HUES48 (cell line): ENCODE results near the gene SOCS1.
A peak's percentile ranks its signal among the peaks of the same experiment; 100 is the strongest.
"Not testable (repeated sequence)": the region's sequence is repeated elsewhere in the genome, so short reads cannot be mapped to it uniquely, and the experiment has no call there.

ENCODE experiments used
- H3K27ac ChIP-seq: one replicate; pipeline ENCODE4 v1.7.0; 2013; ENCODE audit warnings: low read depth, low read length, inconsistent platforms
- H3K27me3 ChIP-seq: 2 replicates; pipeline ENCODE4 v1.6.1; 2013; ENCODE audit warnings: mild to moderate bottlenecking, low read length; ENCODE audit not compliant: control insufficient read depth, insufficient read depth
- H3K36me3 ChIP-seq: 2 replicates; pipeline ENCODE4 v1.6.1; 2013; ENCODE audit warnings: low read length; ENCODE audit not compliant: control insufficient read depth, insufficient read depth
- H3K4me1 ChIP-seq: 2 replicates; pipeline ENCODE4 v1.6.1; 2013; ENCODE audit warnings: mild to moderate bottlenecking, low read length; ENCODE audit not compliant: control insufficient read depth, insufficient read depth
- H3K4me3 ChIP-seq: 2 replicates; pipeline ENCODE4 v1.5.1; 2013; ENCODE audit warnings: mild to moderate bottlenecking, low read depth, low read length
- H3K9ac ChIP-seq: 2 replicates; pipeline ENCODE4 v1.6.1; 2013; ENCODE audit warnings: mild to moderate bottlenecking, low read depth, low read length, moderate library complexity
- H3K9me3 ChIP-seq: 2 replicates; pipeline ENCODE4 v1.6.1; 2013; ENCODE audit warnings: low read length; ENCODE audit not compliant: control insufficient read depth, insufficient read depth

SOCS1 gene, protein sequence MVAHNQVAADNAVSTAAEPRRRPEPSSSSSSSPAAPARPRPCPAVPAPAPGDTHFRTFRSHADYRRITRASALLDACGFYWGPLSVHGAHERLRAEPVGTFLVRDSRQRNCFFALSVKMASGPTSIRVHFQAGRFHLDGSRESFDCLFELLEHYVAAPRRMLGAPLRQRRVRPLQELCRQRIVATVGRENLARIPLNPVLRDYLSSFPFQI

DNA sequence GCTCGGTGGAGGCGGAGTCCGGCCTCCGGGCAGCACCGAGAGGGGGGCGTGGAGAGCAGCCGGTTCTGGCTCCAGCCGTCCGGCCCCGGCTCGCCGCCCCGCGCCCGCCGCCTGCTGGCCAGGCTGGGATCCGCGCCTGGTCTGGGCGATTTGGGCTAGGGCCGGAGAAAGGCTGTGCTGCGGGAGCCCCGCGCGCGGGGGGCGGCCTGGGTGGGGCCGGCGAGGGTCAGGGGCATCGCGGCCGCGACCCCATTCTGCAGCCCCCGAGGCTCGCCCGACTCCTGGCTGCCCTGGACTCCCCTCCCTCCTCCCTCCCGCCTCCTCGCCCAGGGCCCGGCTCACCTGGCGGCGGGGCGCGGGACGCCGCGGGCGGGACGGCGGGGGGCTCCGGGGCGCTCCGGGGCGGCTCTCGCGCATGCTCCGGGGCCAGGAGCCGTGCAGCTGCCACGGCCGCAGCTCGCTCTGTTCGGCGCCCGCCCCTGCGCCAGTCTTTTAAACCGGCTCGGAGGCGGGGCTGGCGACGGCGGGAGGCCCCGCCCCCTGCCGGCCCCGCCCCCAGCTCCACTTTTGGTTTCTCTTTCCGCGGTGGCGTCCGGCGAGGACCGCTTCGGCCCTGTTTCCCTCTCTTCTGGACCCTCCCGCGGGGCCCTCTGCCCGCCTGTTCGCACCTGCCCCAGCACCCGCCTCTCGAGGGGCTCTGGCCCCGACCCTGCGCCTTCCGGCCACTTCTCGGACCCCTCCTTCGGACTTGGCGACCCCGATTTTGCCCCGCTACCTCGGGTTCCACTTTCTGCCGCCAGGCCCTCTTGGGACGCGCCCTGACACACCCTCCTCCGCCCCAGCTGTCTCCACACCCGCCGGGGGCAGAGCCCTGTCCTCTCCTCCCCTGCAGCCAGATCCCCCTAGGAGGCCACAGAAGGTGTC lies at the start of gene SOCS1:
Gene SOCS1, minus strand, starts transcription at position 468 of the 924 bp plus-strand sequence. CDS start 726 bp downstream, outside the sequence.
- peaks cover 4% of the 10 kb centered on the region; the same call in 1 of the 2 replicates for H3K27me3 ChIP-seq
- H3K4me3 ChIP-seq = peak within 1 kb of the TSS; percentile 67
- peak within 1 kb of the TSS; percentile 76 for H3K27ac ChIP-seq
- no peaks in the 10 kb centered on the region for H3K9me3 ChIP-seq
- H3K4me1 ChIP-seq = peaks cover 12% of the 10 kb centered on the region
- H3K36me3 ChIP-seq = peaks cover 12% of the 10 kb centered on the region
- H3K9ac ChIP-seq = peak within 1 kb of the TSS; percentile 56

DNA sequence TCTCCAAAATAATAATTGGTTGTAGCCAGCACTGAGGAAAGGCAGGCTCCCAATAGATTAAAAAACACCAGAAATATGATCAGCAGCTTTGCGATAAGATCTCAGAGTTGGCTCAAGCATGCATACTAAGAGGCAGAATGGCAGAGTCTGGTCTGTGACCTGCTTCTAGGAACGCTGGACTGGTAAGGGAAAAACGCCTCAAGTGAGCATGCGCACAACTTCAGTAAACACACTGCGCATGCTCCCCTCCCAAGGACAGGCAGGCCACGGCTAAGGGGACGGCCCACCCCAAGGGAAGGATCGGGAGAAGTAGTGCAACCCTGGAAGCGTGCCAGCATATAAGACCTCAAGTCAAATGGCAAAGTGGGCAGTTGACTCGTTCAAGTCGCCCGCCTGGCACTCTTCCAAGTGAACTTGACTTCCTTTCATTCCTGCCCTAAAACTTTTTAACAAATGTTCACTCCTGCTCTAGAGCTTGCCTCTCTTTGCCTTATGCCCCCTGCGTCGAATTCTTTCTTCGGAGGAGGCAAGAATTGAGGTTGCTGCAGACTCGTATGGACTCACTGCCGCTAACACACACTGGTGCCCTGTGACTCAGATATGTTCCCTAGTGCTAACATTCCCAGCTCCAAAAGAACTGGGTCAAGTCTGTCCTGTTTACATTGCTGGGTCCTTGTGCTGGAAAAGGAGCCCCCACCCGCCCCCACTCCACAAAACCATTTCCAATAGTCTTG lies 47.6 kb upstream of the SOCS1 start:
- no peak overlapping the region for H3K4me3 ChIP-seq
- no peaks in the 10 kb centered on the region for H3K9me3 ChIP-seq
- peaks cover 4% of the 10 kb centered on the region; the same call in 1 of the 2 replicates for H3K4me1 ChIP-seq
- H3K36me3 ChIP-seq = no peaks in the 10 kb centered on the region
- H3K27ac ChIP-seq = no peak overlapping the region
- H3K27me3 ChIP-seq = no peaks in the 10 kb centered on the region
- no peak overlapping the region for H3K9ac ChIP-seq

DNA sequence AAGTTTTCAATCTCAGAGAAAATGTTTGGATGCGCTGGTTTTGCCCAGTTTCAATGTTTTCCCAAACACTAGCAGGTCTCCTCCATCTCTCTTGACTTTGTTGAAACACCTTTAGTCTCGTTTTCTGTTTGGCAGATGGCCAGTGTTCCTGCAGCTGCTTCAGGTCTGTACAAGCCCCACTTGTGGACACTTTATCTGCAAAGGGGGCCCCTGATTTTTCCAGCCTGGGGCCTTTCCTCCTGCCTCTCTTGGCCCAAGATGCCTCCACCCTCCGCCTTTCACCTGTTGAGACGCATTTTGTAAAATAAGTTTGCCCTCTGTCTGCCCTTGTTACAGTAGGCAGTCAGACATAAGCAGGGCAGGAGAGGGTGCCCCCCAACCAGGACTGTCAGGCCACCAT lies 47.0 kb upstream of the SOCS1 start:
- Histone ChIP-seq H3K9ac (no peak overlapping the region), H3K4me3 (no peak overlapping the region), H3K27me3 (no peaks in the 10 kb centered on the region), H3K27ac (no peak overlapping the region), H3K36me3 (no peaks in the 10 kb centered on the region), H3K9me3 (no peaks in the 10 kb centered on the region), H3K4me1 (0 out of 2 replicates have a peak, but pooled peaks cover 7% of the 10 kb centered on the region)

DNA sequence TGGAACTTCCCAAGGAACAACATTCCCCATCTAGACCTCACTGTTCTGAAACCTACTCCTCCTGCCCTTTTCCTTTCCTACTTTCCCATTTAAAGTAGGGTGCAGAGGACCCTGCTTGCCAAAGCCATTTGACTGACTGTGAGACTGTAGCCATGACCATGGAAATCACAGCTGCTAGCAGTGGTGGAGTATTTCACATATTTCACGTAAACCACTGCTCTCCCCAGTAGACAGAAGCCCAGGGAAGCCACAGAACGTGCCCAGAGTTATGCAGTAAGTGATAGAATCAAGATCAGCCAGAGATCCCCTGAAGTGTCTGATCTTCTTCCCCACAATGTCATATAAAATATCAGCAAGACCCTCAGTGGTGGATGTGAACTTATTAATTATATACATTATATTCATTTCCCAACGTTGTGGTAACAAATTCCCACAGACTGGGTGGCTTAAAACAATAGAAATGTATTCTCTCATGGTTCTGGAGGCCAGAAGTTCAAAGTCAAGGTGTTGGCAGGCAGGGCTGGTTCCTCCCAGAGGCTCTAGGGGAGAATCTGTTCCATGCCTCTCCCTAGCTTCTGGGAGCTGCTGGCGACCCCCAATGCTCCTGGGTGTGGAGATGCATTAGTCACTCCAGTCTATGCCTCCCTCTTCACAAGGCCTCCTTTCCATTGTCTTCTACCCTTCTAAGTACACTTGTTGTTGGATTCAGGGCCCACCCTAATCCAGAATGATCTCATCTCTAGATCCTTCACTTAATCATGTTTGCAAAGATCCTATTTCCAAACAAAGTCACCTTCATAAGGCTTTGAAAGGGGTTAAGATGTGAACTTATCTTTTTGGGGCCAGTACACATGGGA lies 45.9 kb upstream of the SOCS1 start:
- Histone ChIP-seq H3K36me3 (no peaks in the 10 kb centered on the region), H3K27ac (no peak overlapping the region), H3K9ac (no peak overlapping the region), H3K4me1 (peaks cover 18% of the 10 kb centered on the region), H3K27me3 (no peaks in the 10 kb centered on the region), H3K9me3 (no peaks in the 10 kb centered on the region), H3K4me3 (no peak overlapping the region)

DNA sequence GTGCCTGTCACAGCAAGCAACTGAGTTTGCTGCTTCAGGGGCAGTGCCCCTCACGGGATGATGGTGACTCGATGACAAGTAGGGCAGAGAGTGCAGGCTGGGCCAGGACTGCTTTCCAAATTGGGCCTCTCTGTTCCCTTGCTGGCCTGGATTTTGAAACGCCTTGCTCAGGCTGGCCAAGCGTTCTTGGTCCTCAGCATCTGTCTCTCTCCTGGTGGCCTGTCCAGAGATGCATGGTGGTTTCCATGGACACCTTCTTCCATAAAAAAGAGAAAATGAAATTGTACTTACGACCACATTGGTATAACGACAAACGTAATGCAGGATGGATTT lies 44.5 kb upstream of the SOCS1 start:
- Histone ChIP-seq H3K9ac (no peak overlapping the region), H3K4me1 (peaks cover 19% of the 10 kb centered on the region), H3K9me3 (no peaks in the 10 kb centered on the region), H3K4me3 (no peak overlapping the region), H3K27me3 (no peaks in the 10 kb centered on the region), H3K36me3 (no peaks in the 10 kb centered on the region), H3K27ac (no peak overlapping the region)

DNA sequence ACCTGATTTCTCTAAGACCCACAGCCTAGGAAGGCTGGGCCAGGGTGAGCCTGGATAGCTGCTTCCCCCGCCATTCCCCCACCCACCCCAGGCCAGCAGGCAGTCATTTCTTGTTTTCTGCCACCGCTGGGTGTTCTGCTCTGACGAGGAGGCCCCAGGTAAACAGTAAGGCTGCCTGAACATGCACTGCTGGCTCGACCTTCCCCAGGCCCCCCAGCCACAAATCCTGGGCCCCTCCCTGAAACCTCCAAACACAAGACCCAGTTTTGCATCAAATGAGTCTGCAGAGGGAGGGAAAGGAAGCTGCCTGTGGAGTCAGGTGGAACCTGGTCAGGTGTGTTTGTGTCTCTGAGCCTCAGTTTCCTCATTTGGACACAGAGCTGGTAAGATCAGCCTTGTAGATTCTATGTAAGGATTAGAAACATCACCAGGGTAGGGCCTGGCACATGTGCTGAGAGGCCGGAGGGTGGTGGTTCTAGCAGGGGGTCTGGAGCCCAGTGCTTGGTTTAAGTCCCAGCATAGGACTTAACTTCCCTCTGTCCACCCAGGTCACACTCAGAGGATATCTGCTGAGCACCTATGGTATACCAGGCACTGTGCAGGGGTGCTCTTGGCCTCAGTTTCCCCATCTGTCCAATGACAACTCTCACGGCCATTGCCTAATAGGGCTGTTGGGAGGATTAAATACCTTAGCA lies 44.0 kb upstream of the SOCS1 start:
- H3K27ac ChIP-seq = no peak overlapping the region
- H3K9ac ChIP-seq = no peak overlapping the region
- peaks cover 19% of the 10 kb centered on the region for H3K4me1 ChIP-seq
- H3K4me3 ChIP-seq = no peak overlapping the region
- no peaks in the 10 kb centered on the region for H3K27me3 ChIP-seq
- H3K9me3 ChIP-seq = no peaks in the 10 kb centered on the region
- no peaks in the 10 kb centered on the region for H3K36me3 ChIP-seq

DNA sequence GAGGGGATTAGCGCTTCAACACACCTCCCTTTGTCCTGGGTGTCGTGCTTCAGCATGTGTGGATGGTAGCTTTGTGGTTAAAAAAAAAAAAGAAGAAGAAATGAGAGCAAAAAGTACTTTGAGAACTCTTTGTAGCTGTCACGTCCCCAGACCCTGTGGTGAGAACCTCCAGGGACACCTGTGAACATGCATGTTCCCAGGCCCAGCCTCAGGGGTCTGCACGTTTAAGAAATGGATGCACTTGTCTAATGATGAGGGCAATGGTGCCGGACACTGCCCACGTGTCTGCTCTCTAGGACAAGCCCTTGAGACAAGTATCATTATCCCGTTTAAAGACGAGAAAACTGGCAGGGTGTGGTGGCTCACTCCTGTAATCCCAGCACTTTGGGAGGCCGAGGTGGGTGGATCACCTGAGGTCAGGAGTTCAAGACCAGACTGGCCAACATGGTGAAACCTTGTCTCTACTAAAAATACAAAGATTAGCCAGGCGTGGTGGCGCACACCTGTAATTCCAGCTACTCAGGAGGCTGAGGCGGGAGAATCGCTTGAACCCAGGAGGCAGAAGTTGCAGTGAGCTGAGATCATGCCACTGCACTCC lies 43.0 kb upstream of the SOCS1 start:
- not testable (repeated sequence) for H3K36me3 ChIP-seq, H3K4me3 ChIP-seq, H3K27me3 ChIP-seq, H3K9ac ChIP-seq, H3K9me3 ChIP-seq, H3K27ac ChIP-seq
- H3K4me1 ChIP-seq = peaks cover 19% of the 10 kb centered on the region

DNA sequence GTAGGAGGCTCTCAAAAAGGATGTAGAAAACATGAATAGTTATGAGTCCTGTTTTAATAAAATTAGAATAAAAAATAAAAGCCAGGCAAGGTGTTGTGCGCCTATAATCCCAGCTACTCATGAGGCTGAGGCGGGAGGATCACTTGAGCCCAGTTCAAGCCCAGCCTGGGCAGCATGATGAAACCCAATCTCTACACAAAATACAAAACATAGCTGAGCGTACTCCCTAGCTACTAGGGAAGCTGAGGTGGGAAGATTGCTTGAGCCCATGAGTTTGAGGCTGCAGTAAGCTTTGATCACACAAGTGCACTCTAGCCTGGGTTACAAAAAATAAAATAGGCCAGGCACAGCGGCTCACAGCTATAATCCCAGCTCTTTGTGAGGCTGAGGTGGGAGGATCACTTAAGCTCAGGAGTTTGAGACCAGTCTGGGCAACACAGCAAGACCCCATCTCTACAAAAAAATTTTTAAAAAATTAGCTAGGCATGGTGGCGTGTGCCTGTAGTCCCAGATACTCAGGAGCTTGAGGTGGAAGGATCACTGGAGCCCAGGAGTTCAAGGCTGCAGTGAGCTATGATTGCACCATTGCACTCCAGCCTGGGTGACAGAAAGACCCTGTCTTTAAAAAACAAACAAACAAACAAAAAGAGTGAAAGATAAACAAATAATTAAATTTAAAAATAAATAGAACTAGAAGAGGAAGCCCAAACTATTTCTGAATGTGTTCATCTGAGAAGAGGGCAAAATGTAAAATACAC lies 42.3 kb upstream of the SOCS1 start:
- peaks cover 19% of the 10 kb centered on the region for H3K4me1 ChIP-seq
- no peak overlapping the region for H3K4me3 ChIP-seq
- H3K27me3 ChIP-seq = no peaks in the 10 kb centered on the region
- no peaks in the 10 kb centered on the region for H3K9me3 ChIP-seq
- no peaks in the 10 kb centered on the region for H3K36me3 ChIP-seq
- H3K27ac ChIP-seq = no peak overlapping the region
- H3K9ac ChIP-seq = no peak overlapping the region

DNA sequence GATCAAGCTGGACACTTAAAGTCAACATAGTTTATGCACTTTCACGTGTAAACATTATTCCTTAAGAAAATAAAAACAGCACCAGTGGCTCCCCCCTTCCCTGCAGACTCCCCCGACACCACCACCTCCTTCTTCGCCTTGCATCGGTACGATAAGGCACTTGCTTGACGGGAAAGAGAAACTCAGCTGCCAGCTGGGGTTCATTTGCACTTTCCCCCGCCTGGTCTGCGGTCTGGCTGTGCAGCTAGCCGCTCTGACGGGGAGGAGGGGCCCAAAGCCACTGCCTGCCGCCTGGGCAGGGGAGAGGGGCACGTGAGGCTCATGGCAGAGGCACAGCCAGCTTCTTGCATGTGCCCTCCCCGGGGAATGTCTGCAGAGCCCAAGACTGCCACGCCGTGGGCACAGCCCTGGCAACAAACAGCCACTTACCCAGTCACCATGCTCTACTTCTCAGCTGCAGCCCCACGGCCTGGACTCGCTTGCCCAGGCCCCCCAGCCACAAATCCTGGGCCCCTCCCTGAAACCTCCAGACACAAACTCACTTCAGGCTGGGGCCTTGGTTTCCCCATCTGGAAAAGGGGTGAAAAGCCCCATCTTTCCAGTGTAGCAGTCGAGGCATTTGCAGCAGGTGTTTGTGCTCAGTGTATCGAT lies 41.6 kb upstream of the SOCS1 start:
- no peaks in the 10 kb centered on the region for H3K36me3 ChIP-seq
- peaks cover 19% of the 10 kb centered on the region for H3K4me1 ChIP-seq
- H3K4me3 ChIP-seq = no peak overlapping the region
- H3K9ac ChIP-seq = no peak overlapping the region
- no peak overlapping the region for H3K27ac ChIP-seq
- no peaks in the 10 kb centered on the region for H3K27me3 ChIP-seq
- no peaks in the 10 kb centered on the region for H3K9me3 ChIP-seq
